ENCODE results near the gene KCNMA1. TPM values are rescaled to one million over a fixed set of nuclear protein-coding genes. Genes with fewer than 3 reads are reported as not detected.
"Not testable (repeated sequence)": the region's sequence is repeated elsewhere in the genome, so short reads cannot be mapped to it uniquely, and the experiment has no call there.

The KCNMA1 gene
- polyA plus RNA-seq, 4 donors, result 2.7 to 8.6 (median 7.7) TPM

GRCh38 chr10:77659046-77659670 is 21.6 kb upstream of the KCNMA1 start:
- H3K4me1 ChIP-seq (ENCODE audit: control insufficient read depth in 3 of 3, insufficient read depth in 2 of 3, low read depth in 1 of 3, low read length in 2 of 3); H3K27ac ChIP-seq (ENCODE audit: low read depth in 1 of 3, low read length in 2 of 3); H3K36me3 ChIP-seq (ENCODE audit: control insufficient read depth in 3 of 3, insufficient read depth in 2 of 3, low read depth in 1 of 3, low read length in 3 of 3); H3K4me3 ChIP-seq (ENCODE audit: low read depth in 1 of 3, low read length in 3 of 3); DNase-seq; H3K27me3 ChIP-seq (ENCODE audit: control insufficient read depth in 3 of 3, insufficient read depth in 3 of 3, low read length in 3 of 3); FAIRE-seq: not testable (repeated sequence)
- H3K9me3 ChIP-seq (ENCODE audit: control insufficient read depth in 2 of 2, insufficient read depth in 1 of 2, low read depth in 1 of 2, low read length in 1 of 2), result peaks cover 0 to 16% of the 10 kb centered on the region in 2 donors
- WGBS, 3 donors, result 93 to 98% (median 97%) methylated on average over 3 of the region's 3 CpGs

GRCh38 chr10:77653210-77653609 is 15.6 kb upstream of the KCNMA1 start:
- Histone ChIP-seq H3K9me3 (ENCODE audit: control insufficient read depth in 2 of 2, insufficient read depth in 1 of 2, low read depth in 1 of 2, low read length in 1 of 2) (peaks cover 0 to 4% of the 10 kb centered on the region in 2 donors), H3K27ac (ENCODE audit: low read depth in 1 of 3, low read length in 2 of 3) (no peak overlapping the region), H3K4me3 (ENCODE audit: low read depth in 1 of 3, low read length in 3 of 3) (no peak overlapping the region), H3K4me1 (ENCODE audit: control insufficient read depth in 3 of 3, insufficient read depth in 2 of 3, low read depth in 1 of 3, low read length in 2 of 3) (peaks cover 0 to 8% (median 2%) of the 10 kb centered on the region in 3 donors), H3K36me3 (ENCODE audit: control insufficient read depth in 3 of 3, insufficient read depth in 2 of 3, low read depth in 1 of 3, low read length in 3 of 3) (no peaks in the 10 kb centered on the region), H3K27me3 (ENCODE audit: control insufficient read depth in 3 of 3, insufficient read depth in 3 of 3, low read length in 3 of 3) (no peaks in the 10 kb centered on the region)
- DNase-seq (no peak), FAIRE-seq (no peak)

DNA sequence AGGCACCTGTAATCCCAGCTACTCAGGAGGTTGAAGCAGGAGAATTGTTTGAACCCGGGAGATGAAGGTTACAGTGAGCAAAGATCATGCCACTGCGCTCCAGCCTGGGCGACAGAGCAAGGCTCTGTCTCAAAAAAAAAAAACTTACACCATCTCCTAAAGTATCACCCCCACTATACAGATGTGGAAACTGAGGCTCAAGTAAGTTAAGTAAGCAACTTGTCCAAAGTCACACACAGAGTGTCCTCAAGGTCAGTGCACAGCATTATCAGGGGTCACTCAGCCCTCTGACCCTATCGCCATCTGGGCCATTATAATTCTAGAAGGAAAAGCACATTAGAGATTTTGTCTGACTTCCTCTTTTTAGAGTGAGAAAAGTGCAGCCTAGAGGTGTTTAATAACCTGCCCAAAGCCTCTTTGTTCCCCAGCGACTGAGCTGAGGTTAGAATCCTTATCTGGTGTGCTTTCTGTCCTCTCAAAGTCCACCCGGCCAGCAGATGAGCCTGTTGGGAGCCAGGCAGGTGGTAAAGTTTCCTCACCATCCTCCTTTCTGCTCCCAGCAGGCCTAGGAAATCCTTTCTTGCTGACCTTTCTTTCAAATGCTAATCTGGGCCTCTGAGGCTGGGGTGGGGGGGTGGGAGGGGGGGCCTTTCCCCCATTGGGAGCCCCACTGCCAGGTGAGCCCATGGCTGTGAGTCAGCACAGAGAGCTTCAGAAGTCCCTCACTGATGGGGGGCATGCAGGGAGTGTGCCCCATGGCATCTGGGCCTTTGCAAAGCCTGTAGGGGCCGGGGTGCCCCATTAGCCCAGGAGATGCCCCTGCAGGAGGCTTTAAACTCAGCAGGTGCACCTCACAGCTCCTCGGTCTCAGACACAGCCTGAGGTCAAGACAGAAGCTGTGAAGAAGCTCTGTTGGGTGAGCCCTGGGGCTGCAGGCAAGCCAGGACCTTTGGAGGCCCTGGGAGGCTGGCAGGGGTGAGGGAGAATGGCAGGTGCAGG is 12.0 kb upstream of the KCNMA1 start:
- H3K36me3 ChIP-seq (ENCODE audit: control insufficient read depth in 3 of 3, insufficient read depth in 2 of 3, low read depth in 1 of 3, low read length in 3 of 3), result no peaks in the 10 kb centered on the region
- peaks cover 0 to 8% (median 2%) of the 10 kb centered on the region in 3 donors for H3K4me1 ChIP-seq (ENCODE audit: control insufficient read depth in 3 of 3, insufficient read depth in 2 of 3, low read depth in 1 of 3, low read length in 2 of 3)
- no peak for FAIRE-seq
- peak overlapping the region in 1 of 3 donors; percentile 54 for H3K27ac ChIP-seq (ENCODE audit: low read depth in 1 of 3, low read length in 2 of 3)
- 35 to 56% (median 45%) methylated on average over 8 of the region's 8 CpGs for WGBS, 3 donors
- no peak overlapping the region for H3K4me3 ChIP-seq (ENCODE audit: low read depth in 1 of 3, low read length in 3 of 3)
- H3K27me3 ChIP-seq (ENCODE audit: control insufficient read depth in 3 of 3, insufficient read depth in 3 of 3, low read length in 3 of 3), result no peaks in the 10 kb centered on the region
- peaks cover 0 to 9% of the 10 kb centered on the region in 2 donors for H3K9me3 ChIP-seq (ENCODE audit: control insufficient read depth in 2 of 2, insufficient read depth in 1 of 2, low read depth in 1 of 2, low read length in 1 of 2)
- peak; percentile 72 to 80 for DNase-seq

GRCh38 chr10:77648472-77648871 is 10.9 kb upstream of the KCNMA1 start:
- Histone ChIP-seq H3K36me3 (ENCODE audit: control insufficient read depth in 3 of 3, insufficient read depth in 2 of 3, low read depth in 1 of 3, low read length in 3 of 3) (no peaks in the 10 kb centered on the region), H3K27me3 (ENCODE audit: control insufficient read depth in 3 of 3, insufficient read depth in 3 of 3, low read length in 3 of 3) (no peaks in the 10 kb centered on the region), H3K4me3 (ENCODE audit: low read depth in 1 of 3, low read length in 3 of 3) (no peak overlapping the region), H3K27ac (ENCODE audit: low read depth in 1 of 3, low read length in 2 of 3) (no peak overlapping the region), H3K9me3 (ENCODE audit: control insufficient read depth in 2 of 2, insufficient read depth in 1 of 2, low read depth in 1 of 2, low read length in 1 of 2) (peaks cover 0 to 16% of the 10 kb centered on the region in 2 donors), H3K4me1 (ENCODE audit: control insufficient read depth in 3 of 3, insufficient read depth in 2 of 3, low read depth in 1 of 3, low read length in 2 of 3) (peaks cover 0 to 8% (median 2%) of the 10 kb centered on the region in 3 donors)
- DNase-seq (peak; percentile 23 to 30), FAIRE-seq (no peak)
- 6 to 54% (median 30%) methylated on average over 1 of the region's 1 CpG for WGBS, 3 donors

DNA sequence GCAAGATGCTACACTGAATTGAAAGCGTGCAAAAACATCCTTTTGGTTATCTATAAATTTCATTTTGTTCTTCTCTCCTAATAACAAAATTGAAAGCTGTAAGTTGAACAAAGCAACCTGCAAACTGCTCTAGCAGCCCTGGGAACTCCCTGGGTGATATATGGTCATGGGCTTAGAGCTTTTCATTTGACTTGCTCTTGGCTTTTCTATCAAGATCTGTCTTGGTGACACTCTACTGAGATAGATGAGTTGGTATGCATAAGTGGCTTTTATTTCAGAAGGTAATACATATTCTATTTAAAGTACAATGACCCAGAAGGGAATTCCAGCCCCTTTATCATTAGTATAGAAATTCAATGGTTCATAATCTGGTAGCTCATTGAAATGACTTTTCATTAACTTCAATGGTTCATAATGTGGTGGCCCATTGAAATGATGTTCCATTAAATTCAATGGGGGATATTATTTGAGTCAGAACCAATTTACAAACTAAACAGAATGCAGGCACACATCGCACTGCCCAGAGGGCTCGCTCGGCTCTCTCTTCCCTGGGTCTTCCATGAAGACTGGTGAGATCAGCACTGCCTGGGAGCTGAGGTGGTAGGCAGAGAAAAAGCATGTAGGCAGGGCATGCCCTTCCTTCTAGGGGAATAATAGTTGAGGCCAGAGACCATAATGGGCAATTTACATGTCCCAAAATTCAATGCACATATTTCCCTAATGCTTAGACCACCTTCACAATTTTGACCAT is 10.1 kb upstream of the KCNMA1 start:
- H3K27ac ChIP-seq (ENCODE audit: low read depth in 1 of 3, low read length in 2 of 3), result no peak overlapping the region

GRCh38 chr10:77644557-77645243 is 7.1 kb upstream of the KCNMA1 start:
- no peak for FAIRE-seq
- 93 to 97% (median 95%) methylated on average over 4 of the region's 4 CpGs for WGBS, 3 donors
- H3K4me3 ChIP-seq (ENCODE audit: low read depth in 1 of 3, low read length in 3 of 3), result no peak overlapping the region
- H3K9me3 ChIP-seq (ENCODE audit: control insufficient read depth in 2 of 2, insufficient read depth in 1 of 2, low read depth in 1 of 2, low read length in 1 of 2), result peaks cover 0 to 13% of the 10 kb centered on the region in 2 donors
- peaks cover 0 to 16% (median 3%) of the 10 kb centered on the region in 3 donors for H3K27me3 ChIP-seq (ENCODE audit: control insufficient read depth in 3 of 3, insufficient read depth in 3 of 3, low read length in 3 of 3)
- DNase-seq, result no peak
- H3K36me3 ChIP-seq (ENCODE audit: control insufficient read depth in 3 of 3, insufficient read depth in 2 of 3, low read depth in 1 of 3, low read length in 3 of 3), result no peaks in the 10 kb centered on the region
- peaks cover 0 to 3% (median 0%) of the 10 kb centered on the region in 3 donors for H3K4me1 ChIP-seq (ENCODE audit: control insufficient read depth in 3 of 3, insufficient read depth in 2 of 3, low read depth in 1 of 3, low read length in 2 of 3)
- H3K27ac ChIP-seq (ENCODE audit: low read depth in 1 of 3, low read length in 2 of 3), result no peak overlapping the region

More for the DNA sequence above, 10.1 kb upstream of the KCNMA1 start:
- FAIRE-seq, result no peak
- peaks cover 0 to 8% (median 2%) of the 10 kb centered on the region in 3 donors for H3K4me1 ChIP-seq (ENCODE audit: control insufficient read depth in 3 of 3, insufficient read depth in 2 of 3, low read depth in 1 of 3, low read length in 2 of 3)
- DNase-seq, result no peak
- H3K4me3 ChIP-seq (ENCODE audit: low read depth in 1 of 3, low read length in 3 of 3), result no peak overlapping the region
- H3K27me3 ChIP-seq (ENCODE audit: control insufficient read depth in 3 of 3, insufficient read depth in 3 of 3, low read length in 3 of 3), result no peaks in the 10 kb centered on the region
- H3K36me3 ChIP-seq (ENCODE audit: control insufficient read depth in 3 of 3, insufficient read depth in 2 of 3, low read depth in 1 of 3, low read length in 3 of 3), result no peaks in the 10 kb centered on the region
- H3K9me3 ChIP-seq (ENCODE audit: control insufficient read depth in 2 of 2, insufficient read depth in 1 of 2, low read depth in 1 of 2, low read length in 1 of 2), result peaks cover 0 to 14% of the 10 kb centered on the region in 2 donors
- 91 to 94% (median 93%) methylated on average over 4 of the region's 4 CpGs for WGBS, 3 donors

- H3K36me3 ChIP-seq (ENCODE audit: control insufficient read depth in 3 of 3, insufficient read depth in 2 of 3, low read depth in 1 of 3, low read length in 3 of 3), result no peaks in the 10 kb centered on the region
- peak; percentile 58 to 65 for DNase-seq
- H3K4me1 ChIP-seq (ENCODE audit: control insufficient read depth in 3 of 3, insufficient read depth in 2 of 3, low read depth in 1 of 3, low read length in 2 of 3), result peaks cover 0 to 2% (median 0%) of the 10 kb centered on the region in 3 donors
- no peak overlapping the region for H3K27ac ChIP-seq (ENCODE audit: low read depth in 1 of 3, low read length in 2 of 3)
- H3K9me3 ChIP-seq (ENCODE audit: control insufficient read depth in 2 of 2, insufficient read depth in 1 of 2, low read depth in 1 of 2, low read length in 1 of 2), result peaks cover 0 to 13% of the 10 kb centered on the region in 2 donors
- H3K27me3 ChIP-seq (ENCODE audit: control insufficient read depth in 3 of 3, insufficient read depth in 3 of 3, low read length in 3 of 3), result peaks cover 4 to 24% (median 5%) of the 10 kb centered on the region in 3 donors
- H3K4me3 ChIP-seq (ENCODE audit: low read depth in 1 of 3, low read length in 3 of 3), result no peak overlapping the region
- FAIRE-seq, result no peak
- WGBS, 3 donors, result 35 to 54% (median 50%) methylated on average over 6 of the region's 6 CpGs
Measured at GRCh38 chr10:77643795-77644468, 6.3 kb upstream of the KCNMA1 start.

All from small intestine (tissue), 7 donors.